Neuronal stem cell (in vitro differentiated cells): Measurements from ENCODE around the gene SNAPC5.
A peak's percentile ranks its signal among the peaks of the same experiment; 100 is the strongest.

Experiments used
- DNase-seq: peaks from one replicate; pipeline ENCODE4 v3.0.0-alpha.2; 2013; ENCODE audit warnings: low spot score
- H2AFZ ChIP-seq: one replicate; pipeline ENCODE4 v1.6.1; 2013; ENCODE audit warnings: mild to moderate bottlenecking, low read length, inconsistent platforms
- H2AK5ac ChIP-seq: 2 replicates; pipeline ENCODE4 v1.6.1; 2013; ENCODE audit warnings: low read depth, mild to moderate bottlenecking, inconsistent platforms, low read length, moderate library complexity, mixed read lengths
- H2BK120ac ChIP-seq: 2 replicates; pipeline ENCODE4 v1.6.1; 2013; ENCODE audit warnings: low read depth, mild to moderate bottlenecking, inconsistent platforms, low read length, moderate library complexity, mixed read lengths
- H2BK12ac ChIP-seq: one replicate; pipeline ENCODE4 v1.6.1; 2013; ENCODE audit warnings: low read length, inconsistent platforms
- H2BK15ac ChIP-seq: 2 replicates; pipeline ENCODE4 v1.6.1; 2013; ENCODE audit warnings: mild to moderate bottlenecking, low read length, inconsistent platforms, mixed read lengths
- H2BK5ac ChIP-seq: one replicate; pipeline ENCODE4 v1.6.1; 2013; ENCODE audit warnings: inconsistent platforms, mild to moderate bottlenecking, low read length, moderate library complexity
- H3K14ac ChIP-seq: one replicate; pipeline ENCODE4 v1.6.1; 2013; ENCODE audit warnings: low read length, inconsistent platforms
- H3K18ac ChIP-seq: 2 replicates; pipeline ENCODE4 v1.6.1; 2013; ENCODE audit warnings: low read length, inconsistent platforms
- H3K23ac ChIP-seq: 2 replicates; pipeline ENCODE4 v1.6.1; 2013; ENCODE audit warnings: low read depth, mild to moderate bottlenecking, mixed read lengths, low read length, inconsistent platforms; ENCODE audit not compliant: poor library complexity
- H3K27ac ChIP-seq: replicated peaks from 3 replicates; pipeline ENCODE4 v1.5.1; 2013; ENCODE audit warnings: low read length, inconsistent platforms
- H3K27me3 ChIP-seq, 3 experiments: 2 replicates each; pipeline ENCODE4 v1.6.1; 2013; ENCODE audit warnings: low read length in 3 of 3, mild to moderate bottlenecking in 2 of 3, inconsistent platforms in 1 of 3, low read depth in 1 of 3, mixed read lengths in 1 of 3, moderate library complexity in 1 of 3; ENCODE audit not compliant: control insufficient read depth in 3 of 3, insufficient read depth in 3 of 3
- H3K36me3 ChIP-seq, 2 donors: replicated peaks in 1 of 2; 2 replicates each; pipeline ENCODE4 v1.6.1; 2013; ENCODE audit warnings: low read length in 2 of 2; ENCODE audit not compliant: control insufficient read depth in 2 of 2, insufficient read depth in 2 of 2
- H3K4ac ChIP-seq: 2 replicates; pipeline ENCODE4 v1.6.1; 2013; ENCODE audit warnings: inconsistent platforms, mild to moderate bottlenecking, low read length, moderate library complexity
- H3K4me1 ChIP-seq, 2 donors: 1 replicate in 1 of 2; 2 replicates in 1 of 2; pipeline ENCODE4 v1.6.1; 2013; ENCODE audit warnings: low read length in 2 of 2, low read depth in 1 of 2; ENCODE audit not compliant: control insufficient read depth in 2 of 2, insufficient read depth in 1 of 2
- H3K4me2 ChIP-seq: one replicate; pipeline ENCODE4 v1.6.1; 2013; ENCODE audit warnings: mild to moderate bottlenecking, low read length, inconsistent platforms; ENCODE audit not compliant: insufficient read depth, poor library complexity, severe bottlenecking
- H3K4me3 ChIP-seq, 2 donors: 2 replicates each; pipeline ENCODE4 v1.5.1; 2013; ENCODE audit warnings: low read length in 2 of 2, mild to moderate bottlenecking in 2 of 2, inconsistent platforms in 1 of 2, moderate library complexity in 1 of 2
- H3K79me1 ChIP-seq: one replicate; pipeline ENCODE4 v1.6.1; 2013; ENCODE audit warnings: low read depth, mild to moderate bottlenecking, inconsistent platforms, low read length, moderate library complexity
- H3K9ac ChIP-seq: one replicate; pipeline ENCODE4 v1.6.1; 2013; ENCODE audit warnings: mild to moderate bottlenecking, low read depth, low read length, inconsistent platforms; ENCODE audit not compliant: poor library complexity
- H3K9me3 ChIP-seq, 2 donors: replicated peaks in 1 of 2; 2 replicates each; pipeline versions ENCODE3 to v1.6.1; 2013; ENCODE audit warnings: low read length in 2 of 2, mild to moderate bottlenecking in 2 of 2, inconsistent platforms in 1 of 2, low read depth in 1 of 2, mixed read lengths in 1 of 2, moderate library complexity in 1 of 2; ENCODE audit not compliant: control insufficient read depth in 2 of 2, insufficient read depth in 1 of 2
- H4K8ac ChIP-seq: one replicate; pipeline ENCODE4 v1.6.1; 2013; ENCODE audit warnings: low read depth, mild to moderate bottlenecking, inconsistent platforms, low read length, moderate library complexity
- H4K91ac ChIP-seq: one replicate; pipeline ENCODE4 v1.6.1; 2013; ENCODE audit warnings: low read length, low read depth, mild to moderate bottlenecking, inconsistent platforms; ENCODE audit not compliant: poor library complexity
- whole genome bisulfite sequencing, 2 donors: extraction: QIAGEN DNeasy Blood & Tissue Kit; methylation state at CpG; one replicate each; pipeline ENCODE4 v1.1.7; 2013; ENCODE audit warnings: missing lambda C conversion rate in 2 of 2, mixed read lengths in 1 of 2; ENCODE audit not compliant: insufficient read length in 2 of 2, insufficient replicate concordance in 1 of 2; ENCODE audit errors: extremely low coverage in 2 of 2; 5-methylcytosine and 5-hydroxymethylcytosine counted together

The SNAPC5 gene

DNA sequence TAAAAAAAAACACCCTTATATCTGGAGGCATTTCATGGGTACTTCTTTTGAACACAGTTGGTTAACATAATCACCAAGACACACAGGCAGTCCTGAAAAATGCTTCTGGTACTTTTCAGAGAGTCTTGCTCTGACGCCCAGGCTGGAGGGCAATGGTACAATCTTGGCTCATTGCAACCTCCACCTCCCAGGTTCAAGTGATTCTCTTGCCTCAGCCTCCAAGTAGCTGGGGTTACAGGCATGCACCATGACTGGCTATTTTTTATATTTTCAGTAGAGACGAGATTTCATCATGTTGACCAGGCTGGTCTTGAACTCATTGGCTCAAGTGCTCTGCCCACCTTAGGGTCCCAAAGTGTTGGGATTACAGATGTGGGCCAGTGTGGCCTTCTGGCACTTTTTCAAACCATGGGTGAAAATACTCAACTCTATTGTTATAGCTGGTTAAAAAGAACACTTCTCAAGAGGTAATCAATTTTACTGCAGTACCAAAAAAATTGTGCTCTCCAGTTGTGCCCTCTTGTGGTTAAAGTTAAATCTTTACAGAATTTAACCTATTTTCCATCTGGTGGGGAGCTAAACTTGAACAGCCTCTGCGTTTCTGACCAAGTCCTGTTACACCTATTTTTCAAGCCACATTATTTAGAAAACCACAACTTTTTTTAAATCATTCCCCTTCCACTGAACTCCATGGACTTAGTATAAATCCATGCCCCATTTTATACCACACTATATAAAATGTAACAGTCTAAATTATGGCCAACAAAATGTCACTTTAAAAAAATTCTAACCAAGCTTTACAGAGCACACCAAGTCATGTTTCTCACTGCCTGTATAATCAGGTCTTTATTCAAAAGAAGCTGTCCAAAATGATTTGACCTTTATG is 1.2 kb upstream of the SNAPC5 start:
- no peak overlapping the region for H2BK15ac ChIP-seq

DNA sequence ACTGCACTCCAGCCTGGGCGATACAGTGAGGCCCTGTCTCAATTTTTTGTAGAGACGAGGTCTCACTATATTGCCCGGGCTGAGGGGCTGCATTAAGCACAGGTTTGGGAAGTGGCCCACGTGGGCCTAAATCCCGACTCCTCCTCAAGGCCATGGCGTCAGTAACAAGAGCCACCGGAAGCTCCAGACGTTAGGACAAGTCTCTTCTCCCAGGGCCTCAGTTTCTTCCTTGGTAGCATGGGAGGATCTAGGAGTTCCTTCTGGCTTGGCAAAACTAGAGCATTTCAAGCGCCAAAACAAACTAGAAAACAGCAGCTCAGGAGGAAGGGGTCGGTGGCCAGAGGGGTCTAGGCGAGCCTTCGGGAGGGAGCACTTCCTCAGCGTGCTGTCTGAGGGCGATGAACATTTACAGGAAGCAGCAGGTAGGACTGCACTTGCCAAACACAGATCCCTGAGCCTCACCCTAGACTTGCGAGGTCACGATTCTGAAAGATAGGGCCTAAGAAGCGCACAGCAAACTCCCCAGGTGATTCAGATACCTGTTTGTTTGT is 536 bp downstream of the SNAPC5 start:
- H4K91ac ChIP-seq, result no peak overlapping the region
- no peak overlapping the region for H2BK12ac ChIP-seq
- WGBS, 2 donors, result no CpG with 5 or more reads among the region's 17 CpGs
- peak overlapping the region; percentile 43 for H3K27ac ChIP-seq
- no peak overlapping the region for H2BK5ac ChIP-seq
- peak overlapping the region; percentile 59 for H3K18ac ChIP-seq
- H2AK5ac ChIP-seq, result peak overlapping the region; percentile 94
- H3K23ac ChIP-seq, result peak overlapping the region; percentile 58
- H4K8ac ChIP-seq, result peak overlapping the region; percentile 86
- H3K36me3 ChIP-seq, result peaks cover 30 to 91% of the 10 kb centered on the region in 2 donors
- no peak overlapping the region for H3K14ac ChIP-seq
- H3K9me3 ChIP-seq, result no peaks in the 10 kb centered on the region
- H2AFZ ChIP-seq, result peak overlapping the region; percentile 94
- H3K4me3 ChIP-seq, result peak overlapping the region; percentile 85 to 90
- H3K79me1 ChIP-seq, result peaks cover 4% of the 10 kb centered on the region
- H3K9ac ChIP-seq, result peak overlapping the region; percentile 90
- no peak overlapping the region for H2BK120ac ChIP-seq
- H2BK15ac ChIP-seq, result no peak overlapping the region
- H3K27me3 ChIP-seq, result no peaks in the 10 kb centered on the region
- H3K4ac ChIP-seq, result no peak overlapping the region
- no peak for DNase-seq
- H3K4me2 ChIP-seq, result peak overlapping the region; percentile 71
- H3K4me1 ChIP-seq, result peaks cover 5 to 7% of the 10 kb centered on the region in 2 donors

More for the DNA sequence above, 1.2 kb upstream of the SNAPC5 start:
- H3K4me2 ChIP-seq, result no peak overlapping the region
- no peak overlapping the region for H2BK120ac ChIP-seq
- H3K4ac ChIP-seq, result no peak overlapping the region
- H3K4me1 ChIP-seq, result peaks cover 6 to 18% of the 10 kb centered on the region in 2 donors
- no peak overlapping the region for H3K27ac ChIP-seq
- no peak overlapping the region for H3K23ac ChIP-seq
- H3K9me3 ChIP-seq, result no peaks in the 10 kb centered on the region
- no peak overlapping the region for H3K4me3 ChIP-seq
- no peak overlapping the region for H4K91ac ChIP-seq
- no peak overlapping the region for H3K18ac ChIP-seq
- peaks cover 4% of the 10 kb centered on the region for H3K79me1 ChIP-seq
- no peak overlapping the region for H2BK12ac ChIP-seq
- DNase-seq, result no peak
- no CpG with 5 or more reads among the region's 3 CpGs for WGBS, 2 donors
- no peaks in the 10 kb centered on the region for H3K27me3 ChIP-seq
- H2AK5ac ChIP-seq, result no peak overlapping the region
- no peak overlapping the region for H4K8ac ChIP-seq
- no peak overlapping the region for H2AFZ ChIP-seq
- no peak overlapping the region for H3K9ac ChIP-seq
- H3K14ac ChIP-seq, result no peak overlapping the region
- H2BK5ac ChIP-seq, result no peak overlapping the region
- peaks cover 34 to 91% of the 10 kb centered on the region in 2 donors for H3K36me3 ChIP-seq

DNA sequence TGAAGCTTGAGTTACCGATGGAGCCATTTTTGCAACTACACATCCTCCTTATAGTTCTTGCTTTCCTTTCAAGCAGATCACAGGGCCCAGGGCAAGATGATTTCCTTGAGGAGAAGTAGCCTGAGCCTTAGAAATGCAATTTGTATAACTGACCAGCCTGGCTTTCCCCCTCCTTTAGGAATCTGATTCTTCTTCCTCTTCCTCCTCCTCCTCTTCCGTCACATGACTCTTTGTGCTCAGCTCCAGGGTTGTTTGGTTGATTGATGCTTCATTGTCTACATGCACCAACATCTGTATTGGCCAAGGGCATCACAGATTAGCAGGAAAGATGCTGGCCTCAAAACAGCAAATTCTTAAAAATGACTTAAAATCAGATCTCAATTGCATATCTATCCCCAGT is 3.3 kb downstream of the SNAPC5 start:
- peaks cover 23 to 91% of the 10 kb centered on the region in 2 donors for H3K36me3 ChIP-seq
- no peak overlapping the region for H3K9ac ChIP-seq
- no peak overlapping the region for H3K18ac ChIP-seq
- H3K23ac ChIP-seq, result no peak overlapping the region
- no peaks in the 10 kb centered on the region for H3K9me3 ChIP-seq
- no peak overlapping the region for H4K8ac ChIP-seq
- peaks cover 5 to 7% of the 10 kb centered on the region in 2 donors for H3K4me1 ChIP-seq
- peaks cover 4% of the 10 kb centered on the region for H3K79me1 ChIP-seq
- no peak overlapping the region for H2AK5ac ChIP-seq
- H4K91ac ChIP-seq, result no peak overlapping the region
- H2BK120ac ChIP-seq, result no peak overlapping the region
- no peak overlapping the region for H2BK15ac ChIP-seq
- H2BK5ac ChIP-seq, result no peak overlapping the region
- H3K4me3 ChIP-seq, result no peak overlapping the region
- H2AFZ ChIP-seq, result no peak overlapping the region
- WGBS, 2 donors, result no CpG with 5 or more reads among the region's 2 CpGs
- H3K4me2 ChIP-seq, result no peak overlapping the region
- H3K14ac ChIP-seq, result no peak overlapping the region
- no peaks in the 10 kb centered on the region for H3K27me3 ChIP-seq
- no peak overlapping the region for H2BK12ac ChIP-seq
- no peak for DNase-seq
- no peak overlapping the region for H3K4ac ChIP-seq
- no peak overlapping the region for H3K27ac ChIP-seq

DNA sequence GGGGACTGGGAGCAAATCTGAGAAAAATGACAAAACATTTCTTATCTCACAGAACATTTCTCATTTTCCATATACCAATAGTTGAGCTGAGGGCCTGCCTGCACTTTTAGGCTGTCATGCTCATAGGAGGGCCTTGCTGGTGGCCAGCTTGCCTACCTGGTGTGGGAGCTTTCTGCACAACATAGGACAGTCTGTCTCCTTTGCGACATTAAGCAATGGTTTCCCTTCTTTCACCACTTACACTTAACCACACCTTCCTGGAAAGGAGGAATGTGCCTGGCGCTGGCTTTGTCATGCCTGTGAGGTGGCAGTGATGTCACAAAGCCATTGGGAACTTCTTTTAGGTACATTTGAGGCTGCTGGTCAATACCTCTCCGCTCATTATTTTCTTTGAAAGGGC is 5.7 kb downstream of the SNAPC5 start:
- Histone ChIP-seq H2BK120ac (no peak overlapping the region), H3K4ac (no peak overlapping the region), H3K36me3 (peaks cover 30 to 93% of the 10 kb centered on the region in 2 donors), H3K27me3 (no peaks in the 10 kb centered on the region), H2BK5ac (no peak overlapping the region), H2AK5ac (no peak overlapping the region), H3K4me2 (no peak overlapping the region), H2AFZ (no peak overlapping the region), H2BK12ac (no peak overlapping the region), H3K4me3 (no peak overlapping the region), H3K9me3 (no peaks in the 10 kb centered on the region), H3K18ac (no peak overlapping the region), H3K14ac (no peak overlapping the region), H3K9ac (no peak overlapping the region), H3K4me1 (peaks cover under 1 to 1% of the 10 kb centered on the region in 2 donors), H4K91ac (no peak overlapping the region), H3K79me1 (peaks cover under 1% of the 10 kb centered on the region), H3K27ac (no peak overlapping the region), H2BK15ac (no peak overlapping the region), H3K23ac (no peak overlapping the region), H4K8ac (no peak overlapping the region)
- no peak for DNase-seq
- no CpG with 5 or more reads among the region's 3 CpGs for WGBS, 2 donors
